Hepatic stellate cell (primary cell): ENCODE data around the gene PALLD.
"Not testable (repeated sequence)": the region's sequence is repeated elsewhere in the genome, so short reads cannot be mapped to it uniquely, and the experiment has no call there.

Experiments used
- DNase-seq: peaks from one replicate; pipeline ENCODE4 v3.0.0; 2011; ENCODE audit warnings: low spot score

The PALLD gene

DNA sequence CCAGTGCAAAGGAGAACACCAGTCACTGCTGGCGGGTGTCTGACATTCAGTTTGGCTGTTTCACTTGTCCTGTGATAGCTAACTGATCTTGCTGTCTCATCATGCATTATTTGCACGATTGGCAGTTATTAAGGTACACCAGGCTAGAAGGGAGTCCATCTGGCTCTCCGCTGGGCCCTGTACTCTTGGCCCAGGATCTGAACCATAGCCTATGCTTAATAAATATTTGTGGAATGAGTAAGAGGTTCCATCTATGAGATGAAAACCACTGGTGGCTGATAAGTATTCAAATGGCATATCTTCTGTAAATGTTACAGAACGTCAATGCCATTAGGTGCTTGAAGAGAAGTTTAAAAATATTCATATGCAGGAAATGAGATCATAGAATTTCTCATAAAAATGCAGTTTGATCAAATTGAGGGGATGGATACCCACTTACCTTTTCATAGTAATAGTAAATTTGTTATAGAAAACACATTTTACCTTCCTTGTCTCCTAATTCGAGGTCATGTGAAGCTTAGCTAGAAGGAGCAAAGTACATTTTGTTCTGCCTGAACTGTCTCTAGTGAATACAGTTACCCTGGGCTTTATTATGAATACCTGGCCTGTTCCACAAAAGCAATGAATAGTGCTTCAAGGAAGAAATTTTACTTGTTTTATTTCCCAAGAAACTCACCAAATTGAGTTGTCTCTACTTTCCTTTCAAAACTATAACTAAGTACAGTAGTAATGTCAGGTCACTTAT, 299.7 kb downstream of the PALLD start:
- peak; percentile 47 for DNase-seq

DNA sequence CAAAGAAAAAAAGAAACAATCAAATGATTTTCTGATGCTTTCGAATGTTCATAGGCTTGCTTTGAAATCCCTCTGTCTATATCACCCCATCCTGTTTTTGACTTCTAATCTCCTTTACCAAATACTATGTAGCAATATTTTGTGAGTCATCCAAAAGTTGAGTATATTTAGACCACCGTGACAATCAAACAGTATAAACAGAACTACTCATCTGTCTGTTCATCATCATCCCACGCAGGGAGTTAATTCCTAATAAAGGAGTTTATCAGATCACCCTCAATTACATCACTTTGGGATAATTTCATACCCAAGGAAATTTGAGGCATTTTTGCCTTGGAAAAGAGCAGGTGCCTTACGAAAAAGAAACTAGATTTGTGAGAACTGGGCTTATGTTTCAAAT, 300.3 kb downstream of the PALLD start:
- DNase-seq = peak; percentile 50

- DNase-seq = no peak
Measured at GRCh38 chr4:168797738-168798375, 301.0 kb downstream of the PALLD start.

- no peak for DNase-seq
Measured at GRCh38 chr4:168800926-168801325, 304.1 kb downstream of the PALLD start.

DNA sequence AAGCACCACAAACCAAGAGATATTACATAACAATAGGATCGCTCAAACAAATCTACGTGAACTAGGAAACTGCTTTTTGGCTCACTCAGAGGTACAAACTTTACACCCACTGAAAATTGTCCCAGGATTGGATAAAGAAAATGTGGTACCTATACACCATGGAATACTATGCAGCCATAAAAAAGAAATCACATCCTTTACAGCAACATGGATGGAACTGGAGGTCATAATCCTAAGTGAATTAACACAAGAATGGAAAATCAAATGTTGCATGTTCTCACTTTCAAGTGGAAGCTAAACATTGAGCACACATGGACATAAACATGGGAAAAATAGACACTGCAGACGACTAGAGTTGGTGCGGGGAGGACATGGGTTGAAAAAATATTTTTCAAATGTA, 305.4 kb downstream of the PALLD start:
- no peak for DNase-seq

DNA sequence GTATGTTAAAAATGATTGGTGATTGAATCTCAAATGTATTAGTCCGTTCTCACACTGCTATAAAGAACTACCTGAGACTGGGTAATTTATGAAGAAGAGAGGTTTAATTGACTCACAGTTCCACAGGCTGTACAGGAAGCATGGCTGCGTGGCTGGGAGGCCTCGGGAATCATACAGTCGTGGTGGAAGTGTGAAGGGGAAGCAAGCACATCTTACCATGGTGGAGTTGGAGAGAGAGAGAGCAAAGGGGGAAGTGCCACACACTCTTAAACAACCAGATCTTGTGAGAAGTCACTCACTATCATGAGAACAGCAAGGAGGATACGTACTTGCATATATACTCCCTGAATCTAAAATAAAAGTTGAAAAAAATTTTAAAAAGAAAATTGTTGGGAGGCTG, 306.2 kb downstream of the PALLD start:
- DNase-seq = not testable (repeated sequence)

- peak; percentile 50 for DNase-seq
Measured at GRCh38 chr4:168803732-168804131, 306.9 kb downstream of the PALLD start.

DNA sequence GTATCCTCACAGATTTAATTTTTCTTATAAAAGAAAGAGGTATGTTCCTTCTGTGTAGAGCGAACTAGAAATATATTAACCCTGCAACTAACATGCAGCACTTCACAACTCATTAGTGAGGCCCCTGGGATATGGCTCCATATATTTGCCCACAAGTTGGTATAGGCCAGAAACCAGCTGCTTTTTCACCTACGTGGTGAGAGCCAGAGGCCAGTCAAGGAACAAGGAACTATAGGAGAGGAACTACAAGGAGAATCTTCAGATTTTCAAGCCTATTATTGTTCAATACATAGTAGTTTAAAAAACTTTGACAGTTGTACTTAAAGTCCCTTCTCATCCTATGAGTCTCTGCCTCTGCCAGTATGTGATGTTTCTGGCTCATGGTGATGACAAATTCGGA, 307.3 kb downstream of the PALLD start:
- no peak for DNase-seq

DNA sequence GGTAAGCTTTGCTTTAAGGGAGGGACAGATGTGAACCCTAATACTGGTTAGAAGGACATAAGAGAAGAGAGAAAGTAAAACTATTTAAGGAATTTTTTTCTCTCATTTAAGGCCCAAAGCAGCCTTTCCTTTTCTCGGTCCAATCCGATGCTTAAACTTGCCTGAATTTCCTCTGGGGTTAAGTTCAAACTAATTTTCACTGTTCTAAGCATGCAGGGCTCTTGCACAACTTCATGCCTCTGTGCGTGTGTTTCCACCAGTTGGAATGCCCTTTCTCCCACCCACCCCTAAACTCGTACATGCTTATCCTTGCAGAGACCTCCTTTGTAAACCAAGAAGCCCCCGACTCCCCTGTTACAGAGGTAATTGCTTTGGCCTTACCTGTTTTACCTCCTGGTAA, 308.5 kb downstream of the PALLD start:
- no peak for DNase-seq

- DNase-seq = not testable (repeated sequence)
Measured at GRCh38 chr4:168806247-168806646, 309.4 kb downstream of the PALLD start.

GRCh38 chr4:168811207-168811606, 314.4 kb downstream of the PALLD start:
- DNase-seq = no peak

GRCh38 chr4:168811786-168812651, 315.2 kb downstream of the PALLD start:
- peak; percentile 51 for DNase-seq

- DNase-seq = peak; percentile 34
Measured at GRCh38 chr4:168812806-168813205, 316.0 kb downstream of the PALLD start.

GRCh38 chr4:168813890-168814289, 317.0 kb downstream of the PALLD start:
- no peak for DNase-seq

- no peak for DNase-seq
Measured at GRCh38 chr4:168815379-168816345, 318.8 kb downstream of the PALLD start.

GRCh38 chr4:168817370-168817769, 320.5 kb downstream of the PALLD start:
- DNase-seq = no peak

GRCh38 chr4:168822481-168822880, 325.6 kb downstream of the PALLD start:
- no peak for DNase-seq

DNA sequence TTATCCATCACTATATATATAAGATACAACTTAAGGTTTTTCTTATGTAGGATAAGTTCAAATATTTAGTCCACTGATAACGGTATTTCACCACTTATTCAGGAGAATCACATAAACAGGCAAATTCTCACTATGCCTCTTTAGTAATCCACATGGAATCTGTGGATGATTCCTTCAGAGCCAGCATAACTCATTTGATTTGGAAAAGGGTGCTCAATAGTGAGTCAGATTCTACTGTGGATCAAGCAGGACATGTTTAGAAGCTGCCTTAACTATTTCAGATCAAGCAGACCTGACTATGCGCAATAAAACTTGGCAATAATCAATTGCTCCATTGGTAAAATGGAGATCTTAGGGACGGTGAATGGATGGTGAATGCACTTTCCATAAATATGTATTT, 329.1 kb downstream of the PALLD start:
- DNase-seq = no peak

DNA sequence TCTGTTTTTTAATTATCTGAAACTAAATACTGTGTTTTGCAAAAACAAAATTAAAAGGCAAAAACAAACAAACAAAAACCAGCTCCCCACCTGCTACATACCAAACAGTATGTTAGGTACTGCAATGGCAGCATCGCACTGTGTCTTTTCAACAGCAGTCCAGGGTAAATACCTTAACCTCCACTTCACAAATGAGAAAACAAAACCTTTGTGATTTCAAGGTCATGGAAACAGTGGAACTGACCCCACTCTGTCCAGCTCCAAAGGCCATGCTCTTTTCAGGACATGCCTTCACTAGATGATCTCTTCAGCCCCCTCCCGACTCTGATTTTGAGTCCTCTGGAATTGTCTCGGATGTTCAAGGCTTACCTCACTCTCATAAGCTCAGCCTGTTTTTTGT, 329.8 kb downstream of the PALLD start:
- no peak for DNase-seq

GRCh38 chr4:168830777-168831512, 334.1 kb downstream of the PALLD start:
- DNase-seq = no peak

DNA sequence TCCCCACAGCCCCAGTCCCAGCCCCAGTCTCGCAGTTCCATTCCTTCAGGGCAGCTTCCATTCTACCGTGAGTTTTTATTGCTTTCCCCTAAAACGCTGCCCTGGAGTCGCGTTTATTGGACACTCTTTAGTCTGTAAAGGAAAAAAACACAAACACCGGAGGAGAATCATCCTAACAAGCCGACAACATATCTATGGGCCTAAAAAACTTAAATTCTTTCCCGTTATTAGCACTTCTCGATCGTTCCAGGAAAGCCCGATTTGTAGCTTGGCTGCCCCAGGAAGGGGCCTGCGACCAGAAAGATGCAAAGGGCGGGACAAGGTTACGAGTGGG, 334.7 kb downstream of the PALLD start:
- no peak for DNase-seq
